NCI-H345 (cell line): ENCODE data around the gene BRD4.

Experiments
- DNase-seq: peaks from one replicate; lab custom pipeline; 2025; lab: John Stamatoyannopoulos, UW

Gene BRD4

DNA sequence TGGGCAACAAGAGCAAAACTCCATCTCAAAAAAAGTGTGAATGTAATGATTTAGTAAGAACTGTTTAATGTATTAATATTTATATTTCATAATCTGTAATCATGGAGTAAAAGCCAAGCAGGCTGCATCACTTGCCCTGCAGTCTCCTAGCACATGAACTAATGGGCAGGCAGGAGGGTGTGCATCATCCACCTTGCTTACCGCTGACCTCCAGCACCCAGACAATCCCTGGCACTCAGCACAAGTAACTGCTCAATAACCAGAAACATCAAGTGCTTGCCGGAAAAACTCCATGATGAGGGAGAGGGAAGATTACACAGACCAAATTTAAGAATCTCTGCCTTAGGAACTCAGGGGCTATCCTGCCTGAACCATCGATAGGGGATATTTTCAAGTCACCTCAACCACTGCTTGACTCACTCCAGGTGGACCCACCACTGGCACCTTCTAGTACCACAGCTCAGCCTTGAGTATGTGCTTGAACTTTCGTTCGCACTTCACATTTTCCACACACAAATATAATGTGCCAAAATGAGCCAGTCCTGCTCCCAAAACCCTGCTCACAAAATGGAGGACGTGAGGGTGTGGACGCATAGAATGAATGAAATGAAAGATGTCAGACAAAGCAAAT is 18.6 kb downstream of the BRD4 start:
- DNase-seq: no peak

DNA sequence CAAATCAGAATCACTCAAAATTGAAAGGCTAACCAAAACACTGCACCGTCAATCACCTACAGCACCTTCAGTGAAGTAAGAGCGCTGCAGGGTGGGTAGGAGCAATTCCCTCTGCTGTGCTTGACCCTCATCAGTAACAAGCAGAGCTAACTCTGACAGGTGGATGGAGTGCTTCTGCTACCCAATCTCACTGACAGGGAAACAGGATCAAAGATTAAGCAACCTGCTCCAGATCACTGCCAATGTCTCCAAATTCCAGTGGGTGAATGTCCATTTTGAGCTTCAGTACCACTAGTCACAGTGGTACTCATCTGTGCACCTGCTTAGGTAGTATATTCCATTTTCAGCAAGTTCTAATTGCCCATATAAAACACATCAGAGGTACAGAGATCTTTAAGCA is 25.2 kb downstream of the BRD4 start:
- no peak for DNase-seq

DNA sequence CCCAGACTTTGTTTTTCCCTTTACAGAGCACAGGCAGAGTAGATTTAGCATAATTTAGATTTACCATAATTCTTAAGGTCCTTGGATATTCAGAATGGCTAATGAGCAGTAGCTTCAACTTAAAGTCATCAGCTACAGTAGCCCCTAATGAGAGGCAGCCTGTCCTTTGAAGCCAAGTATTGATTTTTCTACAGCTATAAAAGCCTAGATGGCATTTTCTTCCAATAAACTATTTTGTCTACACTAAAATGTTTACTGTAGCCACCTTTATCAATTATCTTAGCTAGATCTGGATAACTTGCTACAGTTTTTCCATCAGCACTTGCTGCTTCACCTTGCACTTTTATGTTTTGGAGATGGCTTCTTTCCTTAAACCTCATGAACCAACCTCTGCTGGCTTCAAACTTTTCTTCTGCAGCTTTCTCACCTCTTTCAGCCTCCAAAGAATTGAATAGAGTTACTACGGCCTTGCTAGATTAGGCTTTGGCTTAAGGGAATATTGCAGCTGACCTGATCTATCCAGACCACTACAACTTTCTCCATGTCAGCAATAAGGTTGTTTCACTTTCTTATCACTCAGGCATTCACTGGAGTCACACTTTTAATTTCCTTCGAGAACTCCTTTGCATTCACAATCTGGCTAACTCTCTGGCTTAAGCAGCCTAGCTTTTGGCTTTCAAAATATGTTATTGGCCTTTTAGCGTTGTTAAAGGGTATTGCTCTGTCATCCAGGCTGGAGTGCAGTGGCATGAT is 26.6 kb downstream of the BRD4 start:
- DNase-seq: no peak

DNA sequence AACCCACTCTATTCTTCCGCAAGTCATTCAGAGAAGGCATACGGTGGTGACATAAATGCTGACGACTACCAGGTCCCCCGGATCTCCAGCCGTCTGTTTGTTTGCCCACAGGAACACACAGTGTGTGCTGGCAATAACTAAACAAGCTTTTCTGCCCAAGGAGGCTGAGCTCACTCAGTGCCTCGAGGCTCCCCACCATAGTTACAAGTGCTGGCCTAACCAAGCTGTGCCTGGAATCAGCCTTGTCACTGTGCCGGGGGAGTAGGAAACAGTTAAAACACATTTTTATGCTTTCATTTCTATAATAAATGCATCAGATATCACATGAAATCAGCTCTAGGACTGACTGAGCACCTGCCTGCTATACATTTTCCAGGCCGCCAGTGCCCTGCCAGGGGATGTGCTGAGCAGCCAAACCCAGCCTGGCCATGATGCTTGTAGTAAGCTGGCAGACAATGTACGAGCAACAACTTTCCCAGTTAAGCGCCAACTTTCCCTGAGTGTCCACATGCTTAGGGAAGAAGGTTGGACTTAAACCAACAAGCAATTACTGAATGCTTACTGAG is 28.1 kb downstream of the BRD4 start:
- no peak for DNase-seq

DNA sequence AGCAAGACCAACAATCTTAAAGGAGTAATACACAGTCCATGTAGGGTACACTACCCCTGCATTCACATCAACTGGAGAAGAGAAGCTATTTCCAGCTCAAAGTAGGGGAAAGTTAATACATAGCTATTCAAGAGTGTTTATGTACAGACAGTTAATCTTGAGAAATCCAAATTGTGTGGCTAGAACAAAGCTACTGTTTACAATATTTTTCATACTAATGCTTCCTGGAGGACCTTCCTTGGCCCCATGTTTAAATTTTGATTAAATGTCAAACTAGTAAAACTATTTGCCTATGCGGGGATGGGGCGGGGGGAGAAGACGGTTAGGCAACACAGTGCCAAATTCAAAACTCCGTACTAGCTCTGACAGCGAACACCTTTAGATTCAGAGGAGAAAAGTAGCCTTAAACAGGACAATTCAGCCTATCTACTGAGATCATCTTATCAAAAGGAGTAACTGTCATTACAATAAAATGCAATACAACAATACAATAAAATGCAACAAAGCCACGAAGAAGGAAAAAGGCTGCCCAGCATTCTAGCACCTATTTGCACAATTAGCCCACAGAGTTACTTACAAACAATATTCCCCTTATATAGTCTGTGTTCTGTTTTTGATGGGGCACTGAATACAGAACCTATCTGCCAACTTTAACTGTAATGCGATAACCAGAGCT is 29.1 kb downstream of the BRD4 start:
- no peak for DNase-seq

DNA sequence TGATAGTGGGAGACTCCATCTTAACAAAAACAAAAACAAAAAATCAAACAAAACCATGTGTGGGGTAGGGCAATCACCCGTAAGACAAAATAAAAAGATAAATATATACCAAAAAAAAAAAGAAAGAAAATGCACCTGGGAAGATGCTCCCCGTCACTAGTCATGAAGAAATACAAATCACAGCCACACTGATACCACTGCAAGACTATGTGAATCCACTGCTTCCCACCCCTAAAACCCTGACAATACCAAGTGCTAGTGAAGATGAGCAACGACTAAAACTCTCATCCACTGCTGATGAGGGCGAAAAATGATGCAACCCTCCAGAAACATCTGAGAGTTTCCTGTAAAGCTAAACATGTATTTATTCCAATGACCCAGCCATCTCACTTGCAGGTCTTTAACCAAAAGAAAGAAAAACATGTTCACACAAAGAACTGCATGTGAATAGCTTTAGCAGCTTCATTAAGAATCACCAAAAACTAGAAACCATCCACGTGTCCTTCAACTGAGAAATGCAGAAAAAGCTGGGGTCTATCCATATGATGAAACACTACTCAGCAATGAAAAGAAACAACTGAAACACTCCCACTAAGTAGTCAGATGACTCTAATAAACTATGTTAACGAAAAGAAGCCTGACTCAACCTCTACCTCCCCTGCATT is 31.7 kb downstream of the BRD4 start:
- DNase-seq: no peak

DNA sequence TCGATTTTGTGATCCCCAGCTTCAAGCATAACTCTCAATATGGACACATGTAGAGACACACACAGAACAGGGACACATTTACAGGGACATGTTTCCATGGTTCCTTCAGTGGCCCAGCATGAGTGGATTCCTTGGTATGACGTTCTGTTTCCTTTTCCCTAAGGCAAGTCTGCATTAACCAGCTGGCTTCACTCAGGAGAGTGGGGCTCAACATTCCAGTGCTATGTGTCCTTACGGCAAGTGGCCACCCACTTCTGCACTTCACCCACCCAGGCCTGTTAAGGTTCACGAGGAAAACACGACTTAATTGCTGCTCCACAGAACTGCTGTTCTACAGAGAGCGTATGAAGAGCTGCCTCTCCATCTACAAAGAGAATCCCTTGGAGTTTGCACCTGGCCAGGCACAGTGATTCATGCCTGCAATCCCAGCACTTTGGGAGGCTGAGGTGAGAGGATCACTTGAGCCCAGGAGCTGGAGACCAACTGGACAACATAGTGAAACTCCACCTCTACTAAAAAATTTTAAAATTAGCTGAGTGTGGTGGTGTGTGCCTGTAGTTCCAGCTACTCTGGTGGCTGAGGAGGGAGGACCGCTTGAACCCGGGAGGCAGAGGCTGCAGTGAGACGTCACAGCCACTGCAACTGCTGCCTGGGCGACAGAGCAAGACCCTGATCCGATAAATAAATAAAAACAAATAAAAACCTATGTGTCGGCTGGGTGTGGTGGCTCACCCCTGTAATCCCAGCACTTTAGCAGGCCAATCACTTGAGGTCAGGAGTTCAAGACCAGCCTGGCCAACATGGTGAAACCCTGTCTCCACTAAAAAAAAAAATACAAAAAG is 32.5 kb downstream of the BRD4 start:
- DNase-seq: no peak

DNA sequence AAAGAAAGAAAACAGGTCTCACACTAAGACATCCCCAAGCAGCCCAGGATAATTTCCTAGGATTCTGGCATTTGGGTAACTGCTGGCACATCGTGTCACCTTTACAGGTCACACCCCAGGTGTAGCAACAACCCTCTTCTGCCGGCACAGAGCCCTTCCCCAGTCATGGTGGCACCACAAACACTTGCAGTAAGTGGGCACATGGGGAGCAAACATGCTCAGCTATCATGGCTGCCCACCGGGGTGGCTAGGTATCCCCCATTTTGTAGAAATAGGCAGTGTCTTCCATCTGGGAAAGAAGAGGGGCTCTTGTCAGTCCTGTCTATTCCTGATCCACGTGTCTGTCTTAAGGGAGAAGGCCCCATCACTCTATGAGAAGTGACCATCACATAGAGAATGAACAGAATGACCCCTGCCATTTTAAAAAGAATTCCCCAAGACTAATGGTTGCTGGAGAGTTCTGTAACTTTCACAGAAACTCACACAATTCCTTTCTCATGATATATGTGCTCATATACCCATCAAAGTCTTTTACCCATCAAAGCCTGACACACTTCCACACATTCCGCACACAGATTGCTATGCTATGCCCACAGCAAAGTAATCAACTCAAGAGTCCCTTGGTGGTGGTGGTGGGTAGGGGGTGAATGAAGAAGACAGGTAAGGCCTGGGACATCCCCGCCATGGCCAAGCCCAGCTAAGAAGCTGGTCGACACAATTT is 33.3 kb downstream of the BRD4 start:
- DNase-seq: no peak

DNA sequence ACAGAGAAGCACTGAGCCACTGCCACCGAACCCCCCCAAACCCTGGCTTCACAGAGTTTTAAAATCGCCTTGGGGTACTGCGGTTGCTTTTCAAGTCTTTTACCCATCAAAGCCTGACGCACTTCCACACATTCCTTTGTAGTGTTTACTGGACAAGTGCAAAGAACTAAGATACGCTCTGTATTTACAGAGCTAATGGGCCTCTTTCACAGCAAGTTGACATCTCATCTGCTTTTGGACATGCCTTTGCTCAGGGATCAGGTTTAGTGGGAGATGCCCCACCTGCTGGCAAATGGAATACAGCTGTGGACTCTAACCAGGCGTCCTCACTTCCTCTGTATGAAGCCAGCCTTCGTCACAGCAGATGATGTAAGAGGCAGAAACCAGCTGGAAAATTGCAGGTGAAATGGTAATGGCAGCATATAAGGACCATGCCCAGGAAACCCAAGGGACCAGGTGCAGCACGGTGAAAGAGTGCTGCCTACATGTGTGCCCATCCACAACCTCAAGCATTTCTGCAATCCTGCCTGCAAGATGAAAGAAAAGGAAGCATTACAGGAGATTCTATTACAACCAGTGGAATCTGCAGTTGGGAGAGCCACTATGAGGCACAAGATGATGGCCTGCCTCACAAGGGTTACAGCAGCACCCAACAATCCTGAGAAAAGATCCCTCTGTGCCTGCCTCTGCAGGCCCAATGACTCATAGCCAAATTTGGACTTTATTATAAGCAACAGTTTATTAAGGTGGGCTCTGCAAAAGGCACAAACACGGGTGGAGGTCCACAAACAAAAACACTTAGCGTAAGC is 34.7 kb downstream of the BRD4 start:
- peak; percentile 49 for DNase-seq

DNA sequence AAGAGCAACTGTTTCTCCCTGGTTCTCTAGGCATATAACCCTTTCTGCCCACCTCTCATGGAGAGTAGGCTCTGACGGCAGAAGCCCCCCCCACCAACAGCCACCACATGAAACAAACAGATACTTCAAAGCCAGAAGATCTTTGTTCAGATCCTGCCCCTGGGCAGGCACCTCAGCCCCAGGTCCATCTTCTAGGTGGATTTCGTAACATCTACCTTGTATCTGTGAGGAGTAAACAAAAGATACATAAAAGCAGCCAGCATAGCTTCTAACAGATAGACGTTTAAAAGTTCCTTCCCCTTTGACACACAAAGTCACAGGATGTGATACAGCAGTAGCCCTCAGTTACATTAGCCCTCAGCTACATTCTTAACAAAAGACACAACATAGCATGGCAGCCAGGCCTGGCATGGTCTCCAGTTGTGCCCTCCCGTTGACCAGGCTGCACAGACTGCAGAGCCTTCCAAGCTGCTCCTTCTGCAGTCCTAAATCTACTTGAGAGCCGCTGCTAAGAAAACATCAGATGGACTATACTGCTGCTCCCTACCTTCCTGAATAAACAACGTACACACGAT is 35.4 kb downstream of the BRD4 start:
- DNase-seq: no peak

DNA sequence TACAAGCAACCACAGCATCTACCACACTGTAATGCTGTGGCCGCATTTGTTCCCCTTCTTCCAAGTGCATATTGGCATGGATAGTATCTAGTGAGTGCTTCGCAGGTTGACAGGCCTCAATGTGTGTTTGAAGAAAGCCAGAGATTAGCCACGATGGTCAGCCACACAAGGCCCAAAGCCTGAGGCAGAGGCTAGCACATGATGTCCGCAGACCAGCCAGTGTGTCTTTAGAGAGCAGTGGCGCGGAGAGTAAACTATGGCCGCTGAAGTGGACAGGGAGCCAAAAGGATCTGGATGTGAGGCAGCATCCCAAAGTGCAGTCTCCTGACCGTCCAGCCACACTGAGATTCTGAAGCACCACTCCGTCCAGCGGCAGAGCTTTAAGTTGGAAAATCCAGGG is 36.0 kb downstream of the BRD4 start:
- no peak for DNase-seq

DNA sequence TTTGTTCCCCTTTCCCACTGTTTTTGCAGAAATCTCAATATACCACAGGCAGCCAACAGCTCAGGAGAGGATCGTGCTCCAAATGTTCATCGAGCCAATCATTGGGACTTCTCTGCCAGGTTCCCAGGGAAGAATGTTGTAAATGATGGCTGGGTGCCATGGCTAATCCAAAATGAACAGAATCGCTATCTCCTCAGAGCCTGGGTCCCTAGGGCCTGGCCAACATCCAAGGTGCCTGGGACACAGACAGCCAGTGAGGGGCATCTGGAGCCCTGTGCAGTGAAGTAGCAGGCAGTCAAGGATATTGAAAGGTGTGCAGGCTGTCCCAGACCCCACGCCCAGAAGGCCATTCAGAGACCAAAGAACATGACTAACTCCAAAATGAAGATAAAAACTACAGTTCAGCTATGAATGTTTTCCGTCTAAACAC is 37.8 kb downstream of the BRD4 start:
- DNase-seq: no peak

DNA sequence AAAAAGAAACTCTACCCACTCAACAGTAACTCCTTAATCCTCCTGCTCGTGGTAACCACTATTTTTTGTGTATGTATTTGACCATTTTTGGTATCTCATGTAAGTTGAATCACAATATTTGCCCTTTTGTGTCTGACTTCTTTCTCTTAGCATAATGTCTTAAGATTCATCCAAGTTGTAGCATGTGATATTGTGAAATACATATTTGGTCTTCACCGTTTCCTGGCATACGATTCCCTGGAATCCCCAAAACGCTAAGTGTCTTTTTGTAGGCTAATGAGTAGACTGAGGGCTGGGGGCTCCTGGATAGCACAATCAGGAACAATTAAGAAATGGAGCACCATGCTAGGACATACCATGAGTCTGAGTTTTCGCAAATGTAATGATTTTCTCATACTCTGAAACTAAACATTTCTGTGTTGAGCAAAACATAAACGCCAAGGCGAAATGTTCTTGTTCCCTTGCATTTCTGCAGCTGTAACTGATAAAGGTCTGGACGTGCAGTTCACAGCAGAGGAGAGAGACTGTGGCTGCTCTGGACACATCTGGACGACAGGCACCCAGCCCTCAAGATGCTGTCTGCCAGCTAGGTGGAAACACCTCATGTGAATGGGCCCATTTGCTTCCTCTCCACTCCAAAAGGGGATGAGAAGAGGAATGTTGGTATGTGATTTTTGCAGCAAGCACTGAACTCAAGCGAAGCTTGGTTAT is 38.4 kb downstream of the BRD4 start:
- DNase-seq: no peak

DNA sequence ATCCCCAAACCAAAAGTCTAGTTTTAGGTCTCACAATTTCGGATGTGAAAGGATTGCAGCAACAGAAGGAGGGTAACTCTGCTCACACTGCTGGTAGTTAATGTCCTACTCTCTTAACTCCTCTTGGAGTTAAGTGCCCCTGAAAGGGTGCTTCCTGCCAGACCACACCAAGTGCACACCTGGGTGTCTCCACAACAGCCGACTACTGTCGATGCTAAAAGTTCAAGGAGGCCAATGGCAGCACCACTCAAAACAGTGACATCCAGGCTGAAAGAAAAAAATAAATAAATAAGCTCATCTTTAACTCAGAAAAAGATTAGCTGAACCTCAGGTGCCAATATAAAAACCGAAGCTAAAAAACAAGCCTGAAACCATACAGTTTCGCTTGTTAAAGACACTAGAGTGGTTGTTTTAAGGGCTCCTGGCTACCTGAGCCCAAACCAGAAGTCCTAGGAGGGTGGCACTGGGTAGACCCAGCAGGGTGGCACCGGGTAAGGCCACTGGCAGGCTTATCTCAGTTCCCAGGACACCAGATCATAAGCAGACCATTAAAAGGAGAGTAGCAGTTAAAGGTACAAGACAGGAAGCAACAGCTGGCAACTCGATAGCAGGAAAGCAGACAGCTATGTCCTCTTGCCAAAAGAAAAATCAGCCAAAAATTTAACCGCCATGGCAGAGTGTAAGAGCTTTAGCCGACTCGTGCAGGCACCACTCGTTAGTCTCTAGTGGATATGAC is 39.3 kb downstream of the BRD4 start:
- DNase-seq: no peak

DNA sequence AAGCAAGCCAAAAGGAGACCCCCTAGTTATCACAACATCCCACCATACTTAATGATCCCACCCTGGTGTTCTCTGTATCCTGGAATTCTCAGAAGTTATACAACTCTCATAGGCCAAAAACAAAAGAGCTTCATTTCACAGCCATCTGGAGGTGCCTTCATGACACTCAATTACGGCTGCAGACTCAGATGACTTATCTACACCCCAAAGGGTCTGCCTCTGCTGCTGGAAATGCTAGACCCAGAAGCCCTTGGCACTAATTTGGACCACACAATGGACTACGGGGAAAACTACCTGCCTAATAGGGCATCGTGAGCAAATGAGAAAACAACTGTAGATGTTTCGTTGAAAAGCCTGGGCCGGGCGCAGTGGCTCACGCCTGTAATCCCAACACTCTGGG is 40.2 kb downstream of the BRD4 start:
- DNase-seq: no peak

DNA sequence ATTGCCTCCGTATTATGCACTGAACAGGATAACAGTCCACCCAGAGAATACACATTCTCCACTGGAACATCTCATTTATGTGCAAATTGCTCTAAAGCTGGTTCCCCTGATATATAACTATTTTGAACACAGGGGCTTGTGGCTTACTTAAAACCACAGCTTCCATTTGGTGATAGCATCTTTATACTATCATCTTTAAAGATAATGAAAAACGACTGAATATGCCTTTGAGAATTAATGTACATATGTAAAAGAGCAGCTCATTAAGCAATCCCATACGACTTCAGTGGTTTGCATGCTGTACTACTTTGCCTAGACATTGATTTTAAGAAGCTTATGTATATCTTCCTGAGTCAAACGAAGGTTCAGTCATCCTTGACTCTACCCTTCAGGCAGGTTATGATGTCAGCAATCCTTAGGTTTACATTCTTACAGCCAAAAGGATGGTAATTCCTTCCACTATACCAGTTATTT is 40.8 kb downstream of the BRD4 start:
- no peak for DNase-seq

DNA sequence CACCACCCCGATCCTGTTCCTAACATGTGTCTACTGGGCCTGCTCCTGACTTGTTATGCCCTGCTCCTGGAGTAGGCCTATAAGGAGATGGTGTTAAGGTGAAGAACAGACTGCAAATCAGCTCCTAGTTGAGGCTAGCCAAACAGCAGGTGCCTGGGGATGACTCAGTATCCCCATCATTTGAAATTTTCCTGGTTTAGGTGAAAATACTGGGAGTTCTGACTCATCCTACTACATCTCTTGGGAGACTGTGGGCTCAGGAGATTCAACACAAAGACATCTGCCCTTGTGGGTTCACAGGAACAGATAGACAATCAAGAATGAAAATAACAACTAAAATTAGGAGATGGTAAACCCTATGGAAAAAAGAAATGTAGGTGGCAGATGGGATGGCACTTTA is 41.2 kb downstream of the BRD4 start:
- DNase-seq: no peak

DNA sequence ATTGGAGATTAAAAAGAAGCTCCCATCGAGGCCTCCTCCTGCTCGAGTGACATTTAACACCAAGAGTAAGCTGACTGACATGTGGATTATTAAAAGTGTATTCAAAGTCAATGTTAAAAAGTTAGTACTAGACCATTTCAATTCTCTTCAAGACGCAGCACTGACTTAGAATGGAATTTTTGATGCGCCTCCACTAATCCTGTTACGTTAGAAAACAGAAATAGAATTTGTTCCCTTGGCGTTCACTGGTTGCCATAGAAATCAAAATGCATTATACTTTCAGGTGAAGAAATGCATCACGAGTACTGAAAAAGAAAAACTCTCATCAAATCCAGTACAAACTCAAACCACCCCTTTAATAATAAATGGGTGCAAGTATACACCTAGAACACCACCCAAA is 42.2 kb downstream of the BRD4 start:
- no peak for DNase-seq
